HG03378 (cell line): Measurements from ENCODE around the gene PAF1.
"Not testable (repeated sequence)": the region's sequence is repeated elsewhere in the genome, so short reads cannot be mapped to it uniquely, and the experiment has no call there.

ENCODE experiments used
- ATAC-seq: cut with Tn5 transposase; IDR thresholded peaks from one replicate; pipeline ENCODE4 v1.9.1; 2021; ENCODE audit warnings: mild to moderate bottlenecking, moderate library complexity; ENCODE audit not compliant: unreplicated experiment

PAF1 gene

DNA sequence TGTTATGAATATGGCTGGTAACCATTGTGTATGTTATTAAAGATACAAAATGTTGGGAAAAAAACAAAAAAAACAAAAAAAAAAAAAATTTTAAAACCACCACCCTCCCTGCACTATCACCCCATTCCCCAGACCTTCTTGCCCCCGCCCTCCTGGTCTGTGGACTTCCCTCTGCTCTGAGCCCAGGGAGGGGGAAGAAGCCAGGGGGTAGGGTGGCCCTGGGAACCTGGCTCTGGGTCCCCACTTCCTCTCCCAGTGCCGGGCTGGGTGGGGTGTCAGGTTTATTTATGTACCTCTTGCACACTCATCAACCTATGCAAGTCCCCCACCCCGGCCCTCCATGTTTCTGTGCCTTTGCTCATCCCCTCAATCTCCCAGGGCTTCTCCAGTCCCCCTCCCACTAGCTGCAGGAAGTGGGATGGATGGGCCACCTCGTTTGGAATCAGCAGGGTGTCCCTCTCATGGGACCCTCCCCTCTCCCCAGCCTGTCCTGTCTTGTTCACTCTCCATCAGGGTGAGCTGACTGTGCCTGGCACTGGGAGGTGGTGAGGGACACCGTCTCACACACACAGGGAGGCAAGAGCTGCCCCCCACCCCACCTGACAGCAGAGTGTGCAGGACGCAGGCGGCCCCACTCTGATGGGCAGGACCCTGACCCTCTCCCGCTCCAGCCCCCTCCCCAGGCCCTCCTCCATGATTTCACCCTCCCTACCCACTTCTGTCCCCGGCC lies 5.9 kb downstream of the PAF1 start:
- no peak for ATAC-seq

DNA sequence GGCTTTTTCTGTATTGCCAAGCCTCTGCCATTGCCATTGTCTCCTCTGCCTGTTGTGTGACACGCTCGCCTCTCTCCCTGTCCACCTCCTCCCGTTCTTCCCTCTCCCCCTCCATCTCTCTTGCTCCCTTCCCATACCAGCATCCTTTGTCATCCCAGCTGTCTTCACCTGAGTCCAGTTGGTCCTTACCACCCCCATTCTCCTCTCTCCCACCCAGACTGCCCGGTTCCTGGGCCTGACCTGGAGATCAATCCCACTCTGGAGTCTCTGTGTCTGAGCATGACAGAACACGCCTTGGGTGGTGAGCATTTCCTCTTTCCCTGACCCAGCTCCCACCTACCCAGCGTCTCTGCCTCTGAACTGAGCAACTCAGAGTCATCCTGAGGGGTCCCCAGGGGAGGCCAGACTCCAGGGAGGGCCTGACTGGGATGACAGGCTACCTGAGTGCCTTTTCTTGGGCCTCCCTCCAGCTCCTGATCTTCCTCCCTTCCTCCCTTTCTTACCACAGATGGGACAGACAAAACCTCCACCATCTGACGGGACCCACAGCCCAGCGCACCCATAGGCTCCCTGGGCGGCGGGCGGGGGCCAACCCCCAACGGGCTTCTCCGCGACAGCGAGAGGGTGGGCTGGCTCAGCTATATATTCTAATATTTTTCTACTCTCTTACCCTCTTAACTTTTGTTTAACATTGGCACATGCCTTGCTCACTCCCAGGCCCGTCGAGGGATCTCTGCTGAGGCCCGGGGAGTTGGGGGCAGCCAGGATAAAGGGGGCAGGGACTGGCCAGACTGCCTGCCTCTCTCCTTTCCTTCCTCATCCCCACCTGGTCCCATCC lies 7.7 kb downstream of the PAF1 start:
- ATAC-seq: no peak

GRCh38 chr19:39381910-39382611 lies 8.8 kb downstream of the PAF1 start:
- ATAC-seq: no peak

DNA sequence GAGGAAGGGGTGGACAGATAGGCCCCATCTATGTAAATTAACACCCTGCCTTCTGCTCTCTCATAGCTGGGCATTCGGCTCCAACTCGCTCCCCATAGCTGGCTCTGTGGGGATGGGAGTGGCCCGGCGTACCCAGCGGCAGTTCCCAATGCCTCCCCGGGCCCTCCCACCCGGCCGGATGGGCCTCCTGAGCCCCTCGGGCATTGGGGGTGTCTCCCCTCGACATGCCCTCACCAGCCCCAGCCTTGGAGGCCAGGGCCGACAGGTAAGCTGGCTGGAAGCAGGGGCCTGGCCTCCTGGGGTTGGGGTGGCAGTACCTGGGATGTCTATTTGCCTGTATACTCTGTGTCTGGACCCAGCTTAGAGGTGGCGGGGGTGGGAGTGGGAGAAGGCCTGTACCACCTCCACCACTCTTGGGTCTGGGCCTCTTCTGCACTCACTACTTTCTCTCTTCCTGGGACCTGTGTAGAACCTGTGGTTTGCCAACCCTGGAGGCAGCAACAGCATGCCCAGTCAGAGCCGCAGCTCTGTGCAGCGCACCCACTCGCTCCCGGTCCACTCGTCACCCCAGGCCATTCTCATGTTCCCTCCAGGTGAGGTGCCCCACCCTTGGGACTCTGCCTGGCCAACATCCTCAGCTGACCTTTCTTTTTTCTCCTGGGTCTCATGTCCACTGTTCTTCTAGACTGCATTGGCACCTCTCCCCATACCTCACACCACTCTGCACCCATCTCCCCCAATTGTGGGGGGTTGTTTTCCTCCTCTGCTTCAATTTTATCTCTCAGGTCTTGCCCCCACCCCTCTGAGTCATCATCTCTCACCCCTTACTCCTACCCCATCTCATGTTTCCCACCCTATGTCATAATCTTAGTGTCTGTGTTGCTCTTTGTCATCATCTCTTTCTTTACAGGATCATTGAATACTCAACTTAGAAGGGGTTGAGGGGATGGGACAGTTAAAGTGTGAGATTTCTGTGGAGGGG lies 10.1 kb downstream of the PAF1 start:
- ATAC-seq: no peak

GRCh38 chr19:39379865-39380396 lies 11.0 kb downstream of the PAF1 start:
- no peak for ATAC-seq

GRCh38 chr19:39379366-39379765 lies 11.5 kb downstream of the PAF1 start:
- ATAC-seq: not testable (repeated sequence)

- no peak for ATAC-seq
Measured at GRCh38 chr19:39377373-39378362, 13.2 kb downstream of the PAF1 start.

DNA sequence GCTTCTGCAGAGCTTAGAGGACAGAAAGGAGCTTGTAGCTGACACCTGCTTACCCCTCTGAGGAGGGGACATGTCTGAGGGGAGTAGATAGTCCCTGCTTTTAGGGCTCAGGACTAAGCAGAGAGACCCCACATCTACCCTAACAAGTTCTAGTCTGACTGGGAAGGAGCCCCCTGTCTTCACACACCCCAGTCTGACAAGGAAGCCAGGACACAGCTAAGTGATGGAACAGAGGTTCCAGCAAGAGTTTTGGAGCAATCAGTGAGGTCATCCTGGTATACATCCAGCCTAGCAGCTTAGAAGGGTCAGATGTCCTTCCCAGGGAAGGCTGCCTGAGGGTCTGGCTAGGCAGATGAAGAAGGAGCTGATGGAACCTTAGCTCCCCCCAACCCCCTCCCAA lies 15.0 kb downstream of the PAF1 start:
- no peak for ATAC-seq

DNA sequence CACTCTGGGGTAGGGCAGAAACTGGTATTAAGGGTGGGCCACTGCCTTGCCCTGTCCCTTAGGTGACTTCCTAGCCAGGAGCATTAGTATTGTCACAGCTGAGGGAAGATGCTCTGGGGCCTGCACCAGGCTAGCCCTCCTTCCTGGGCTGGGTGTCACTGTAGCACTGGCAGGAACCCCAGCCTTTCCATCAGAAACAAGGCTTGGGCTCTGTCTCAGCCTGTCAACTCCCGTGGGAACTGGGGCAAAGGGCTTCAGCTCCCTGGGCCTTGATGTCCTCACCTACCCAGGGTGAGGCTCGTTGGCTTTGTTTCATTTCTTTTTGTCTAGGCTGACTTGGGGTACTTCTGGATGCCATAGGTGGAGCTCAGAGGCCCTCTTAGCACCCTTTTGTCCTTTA lies 18.0 kb downstream of the PAF1 start:
- ATAC-seq: no peak

DNA sequence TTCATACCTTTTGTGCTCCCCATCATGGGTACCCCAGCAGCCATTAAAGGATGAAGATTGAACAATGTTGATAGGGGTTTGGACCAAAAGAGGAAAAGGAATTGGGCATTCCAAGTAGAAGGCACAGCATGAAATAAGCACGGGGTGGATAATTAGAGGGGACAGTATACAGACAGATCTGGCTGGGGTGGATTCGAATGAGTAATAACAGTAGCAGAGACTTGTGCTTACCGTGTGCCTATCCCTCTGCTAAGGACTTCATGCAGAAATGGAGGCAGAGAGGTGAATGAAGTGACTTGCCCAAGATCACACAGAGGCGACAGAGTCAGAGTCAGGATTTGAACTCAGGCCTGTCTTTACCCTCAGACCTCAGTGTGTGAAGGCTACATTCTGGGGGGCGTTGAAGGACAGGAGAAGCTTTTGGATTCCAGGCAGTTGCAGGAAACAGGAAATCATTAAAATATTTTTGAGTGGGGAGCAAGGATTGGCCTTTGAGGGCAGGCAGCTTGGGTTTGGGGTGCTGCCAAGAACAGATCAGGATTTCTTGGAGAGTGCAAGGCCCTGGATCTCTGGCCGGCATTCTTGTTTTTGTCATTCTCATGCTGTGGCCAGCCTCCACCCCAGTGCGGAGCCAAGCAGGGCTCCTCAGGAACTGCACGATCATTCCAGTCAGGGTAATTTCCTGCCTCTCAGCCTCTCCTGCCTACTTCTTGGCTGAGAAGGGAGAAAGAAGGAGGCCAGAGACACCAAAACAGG lies 18.7 kb downstream of the PAF1 start:
- no peak for ATAC-seq

DNA sequence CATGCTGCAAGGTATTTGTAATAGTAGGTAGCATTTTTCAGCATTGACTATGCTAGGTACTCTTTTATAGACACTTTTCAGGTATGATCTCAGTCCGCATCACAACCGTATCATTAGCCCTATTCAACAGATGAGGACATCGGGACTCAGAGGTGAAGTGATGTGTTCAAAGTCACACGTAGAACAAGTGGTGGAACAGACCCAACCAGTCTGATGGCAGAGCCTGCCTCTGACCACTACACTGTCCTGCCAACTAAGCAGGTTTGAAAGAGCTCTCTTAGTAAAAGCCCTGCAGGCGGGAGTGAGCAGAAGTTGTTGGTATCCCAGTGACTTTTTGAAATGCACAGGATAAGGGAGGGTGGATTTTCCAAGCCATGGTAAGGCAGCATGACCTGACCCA lies 20.2 kb downstream of the PAF1 start:
- no peak for ATAC-seq

- ATAC-seq: no peak
Measured at GRCh38 chr19:39369200-39369599, 21.7 kb downstream of the PAF1 start.

DNA sequence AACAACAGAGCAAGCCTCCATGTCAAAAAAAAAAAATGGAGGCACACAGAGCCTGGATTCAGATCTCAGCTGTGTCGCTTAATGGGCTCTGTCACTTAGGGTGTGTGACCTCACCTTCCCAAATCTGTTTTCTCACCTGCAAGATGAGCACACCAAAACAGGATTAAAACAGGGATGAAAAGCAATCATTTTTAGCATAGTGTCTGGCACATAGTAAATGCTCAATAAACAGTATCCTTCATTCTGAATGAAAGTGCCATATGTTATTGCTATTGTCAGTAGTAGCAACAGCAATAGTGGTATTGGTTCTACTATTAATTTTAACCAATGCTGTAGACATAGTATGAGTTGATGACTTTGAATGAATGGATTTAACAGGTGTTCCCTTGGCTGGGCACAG lies 25.4 kb downstream of the PAF1 start:
- no peak for ATAC-seq

- no peak for ATAC-seq
Measured at GRCh38 chr19:39363901-39364457, 26.9 kb downstream of the PAF1 start.

GRCh38 chr19:39362682-39363657 lies 27.9 kb downstream of the PAF1 start:
- no peak for ATAC-seq

- no peak for ATAC-seq
Measured at GRCh38 chr19:39360599-39360998, 30.3 kb downstream of the PAF1 start.

- no peak for ATAC-seq
Measured at GRCh38 chr19:39359026-39359425, 31.9 kb downstream of the PAF1 start.
